Measurements from ENCODE around the gene ARHGEF33. TPM values are rescaled to one million over a fixed set of nuclear protein-coding genes. Genes with fewer than 3 reads are reported as not detected.

The ARHGEF33 gene
- polyA plus RNA-seq, 1 of the 3 experiments (the other 2 are of a cell fraction): 0.25 TPM

GRCh38 chr2:38966006-38966405, 76.3 kb downstream of the ARHGEF33 start:
- H3K4me2 ChIP-seq: no peak overlapping the region
- ChIA-PET CTCF (interaction anchor here (1.8 to 2.2 kb wide), 2 partner anchors 19 to 263 kb away, joined by 7 to 10 read pairs; no protein-coding TSS in a partner anchor), POLR2A (no interaction called here)
- H3K79me2 ChIP-seq (ENCODE audit: insufficient read depth): no peaks in the 10 kb centered on the region
- no peaks in the 10 kb centered on the region for H3K27me3 ChIP-seq (ENCODE audit: insufficient read depth)
- H3K9me2 ChIP-seq: no peaks in the 10 kb centered on the region
- H4K20me1 ChIP-seq (ENCODE audit: insufficient read depth): no peaks in the 10 kb centered on the region
- TF ChIP-seq PBX3 (IDR thresholded peaks at IDR 0.05): no peak
- TF ChIP-seq RCOR1 (IDR thresholded peaks at IDR 0.05; ENCODE audit: low read length): no peak
- no peak for TF ChIP-seq MXI1 (IDR thresholded peaks at IDR 0.05; ENCODE audit: low read depth, low read length)
- TF ChIP-seq TEAD4 (IDR thresholded peaks at IDR 0.05; ENCODE audit: borderline replicate concordance, insufficient read depth): no peak
- TF ChIP-seq ELF1 (IDR thresholded peaks at IDR 0.05): no peak
- TF ChIP-seq RXRA (IDR thresholded peaks at IDR 0.05; ENCODE audit: borderline replicate concordance, low read depth): no peak
- no peak for TF ChIP-seq FOXM1 (IDR thresholded peaks at IDR 0.05; ENCODE audit: low read depth)
- TF ChIP-seq RAD21 (IDR thresholded peaks at IDR 0.05; ENCODE audit: low read length): no peak
- TF ChIP-seq EZH2phosphoT487 (IDR thresholded peaks at IDR 0.05; ENCODE audit: borderline replicate concordance, low read depth): no peak
- TF ChIP-seq FOXJ3 (CRISPR knock-in tag; IDR thresholded peaks at IDR 0.05): no peak
- no peak for TF ChIP-seq USF2 (IDR thresholded peaks at IDR 0.05; ENCODE audit: borderline replicate concordance, low read depth, low read length)
- TF ChIP-seq SIN3A (IDR thresholded peaks at IDR 0.05; ENCODE audit: borderline replicate concordance, low read depth, low read length): no peak
- no peak for TF ChIP-seq NFIC (IDR thresholded peaks at IDR 0.05; ENCODE audit: borderline replicate concordance)
- no peak for TF ChIP-seq ZBTB33 (IDR thresholded peaks at IDR 0.05; ENCODE audit: borderline replicate concordance, low read depth)
- no peaks in the 10 kb centered on the region for H3K9me3 ChIP-seq
- no peaks in the 10 kb centered on the region for H3K36me3 ChIP-seq (replicated peaks in 1 of 2; ENCODE audit: control insufficient read depth in 1 of 2, insufficient read depth in 2 of 2, low read length in 1 of 2)
- H2AFZ ChIP-seq (ENCODE audit: low read depth): no peak overlapping the region
- 95% methylated on average over 5 of the region's 5 CpGs for WGBS (ENCODE audit: low lambda C conversion rate)
- H3K27ac ChIP-seq (ENCODE audit: low read depth in 2 of 2, low read length in 1 of 2): no peak overlapping the region
- no peak for DNase-seq
- H3K4me3 ChIP-seq (ENCODE audit: low read depth in 2 of 2, low read length in 1 of 2): no peak overlapping the region
- H3K9ac ChIP-seq: no peak overlapping the region
- no peaks in the 10 kb centered on the region; a peak in 1 of 4 replicates for H3K4me1 ChIP-seq (ENCODE audit: control insufficient read depth in 1 of 2, insufficient read depth in 2 of 2, low read depth in 1 of 2, low read length in 1 of 2)
- no peaks in the 10 kb centered on the region for H3F3A ChIP-seq (replicated peaks; ENCODE audit: insufficient read depth)

- H3K27ac ChIP-seq (ENCODE audit: low read depth in 2 of 2, low read length in 1 of 2): no peak overlapping the region
- H2AFZ ChIP-seq (ENCODE audit: low read depth): no peak overlapping the region; the same call in 1 of the 2 replicates
- no peaks in the 10 kb centered on the region; a peak in 1 of 4 replicates for H3K4me1 ChIP-seq (ENCODE audit: control insufficient read depth in 1 of 2, insufficient read depth in 2 of 2, low read depth in 1 of 2, low read length in 1 of 2)
- H3K4me3 ChIP-seq (ENCODE audit: low read depth in 2 of 2, low read length in 1 of 2): no peak overlapping the region
- ChIA-PET CTCF (interaction anchor here (1.8 kb wide), 1 partner anchor 263 kb away, joined by 7 read pairs; no protein-coding TSS in a partner anchor), POLR2A (no interaction called here)
- no peak overlapping the region for H3K9ac ChIP-seq
- no peak for DNase-seq
- 100% methylated on average over 1 of the region's 1 CpG for WGBS (ENCODE audit: low lambda C conversion rate)
- no peaks in the 10 kb centered on the region for H4K20me1 ChIP-seq (ENCODE audit: insufficient read depth)
- no peak overlapping the region for H3K4me2 ChIP-seq
- H3K36me3 ChIP-seq (replicated peaks in 1 of 2; ENCODE audit: control insufficient read depth in 1 of 2, insufficient read depth in 2 of 2, low read length in 1 of 2): no peaks in the 10 kb centered on the region
- H3F3A ChIP-seq (replicated peaks; ENCODE audit: insufficient read depth): no peaks in the 10 kb centered on the region
- no peaks in the 10 kb centered on the region for H3K27me3 ChIP-seq (ENCODE audit: insufficient read depth)
- H3K9me3 ChIP-seq: no peaks in the 10 kb centered on the region
- H3K9me2 ChIP-seq: no peaks in the 10 kb centered on the region
- H3K79me2 ChIP-seq (ENCODE audit: insufficient read depth): no peaks in the 10 kb centered on the region
- no peak for TF ChIP-seq RCOR1 (IDR thresholded peaks at IDR 0.05; ENCODE audit: low read length)
- no peak for TF ChIP-seq SMC3 (IDR thresholded peaks at IDR 0.05; ENCODE audit: low read depth, low read length)
- no peak for TF ChIP-seq FOXJ3 (CRISPR knock-in tag; IDR thresholded peaks at IDR 0.05)
- no peak for TF ChIP-seq ELF1 (IDR thresholded peaks at IDR 0.05)
- TF ChIP-seq RFX5 (IDR thresholded peaks at IDR 0.05; ENCODE audit: low read length): no peak
- no peak for TF ChIP-seq GATA2 (CRISPR knock-in tag; IDR thresholded peaks at IDR 0.05)
- TF ChIP-seq YY1 (IDR thresholded peaks at IDR 0.05; ENCODE audit: low read depth): no peak
- TF ChIP-seq TAF1 (IDR thresholded peaks at IDR 0.05; ENCODE audit: borderline replicate concordance, low read depth, low read length): no peak
- TF ChIP-seq CHD2 (IDR thresholded peaks at IDR 0.05; ENCODE audit: low read length, partially characterized antibody): no peak
- no peak for TF ChIP-seq TCF12 (IDR thresholded peaks at IDR 0.05)
- no peak for TF ChIP-seq USF1 (IDR thresholded peaks at IDR 0.05; ENCODE audit: borderline replicate concordance, low read depth)
- no peak for TF ChIP-seq ZBTB33 (IDR thresholded peaks at IDR 0.05; ENCODE audit: borderline replicate concordance, low read depth)
- TF ChIP-seq RXRA (IDR thresholded peaks at IDR 0.05; ENCODE audit: borderline replicate concordance, low read depth): no peak
- TF ChIP-seq MXI1 (IDR thresholded peaks at IDR 0.05; ENCODE audit: low read depth, low read length): no peak
Measured at GRCh38 chr2:38966678-38967077, 77.0 kb downstream of the ARHGEF33 start.

Data from SK-N-SH (cell line).